Activated CD4-positive, CD25-positive, alpha-beta regulatory T cell treated with anti-CD3 and anti-CD28 coated beads, Interleukin-2, amount 50 U/mL, for 24 hours (primary cell): ENCODE measurements around the gene TRDMT1.

Source experiments
- ATAC-seq, 2 donors: fragments of 150-1000 bp; cut with Tn5 transposase; one replicate each; pipeline ENCODE4 v1.10.0; 2021; ENCODE audit warnings: mild to moderate bottlenecking in 1 of 2, moderate library complexity in 1 of 2

TRDMT1 gene

GRCh38 chr10:17209302-17209701 lies 7.8 kb upstream of the TRDMT1 start:
- no peak for ATAC-seq

GRCh38 chr10:17208476-17208875 lies 7.0 kb upstream of the TRDMT1 start:
- no peak for ATAC-seq

- peak; percentile 87 to 88 for ATAC-seq
Measured at GRCh38 chr10:17206210-17206709, 4.8 kb upstream of the TRDMT1 start.

- no peak for ATAC-seq
Measured at GRCh38 chr10:17203416-17203815, 1.9 kb upstream of the TRDMT1 start.

- no peak for ATAC-seq
Measured at GRCh38 chr10:17202999-17203398, 1.5 kb upstream of the TRDMT1 start.

GRCh38 chr10:17202506-17202905 lies 1.0 kb upstream of the TRDMT1 start:
- no peak for ATAC-seq

- no peak for ATAC-seq
Measured at GRCh38 chr10:17201794-17202116, 283 bp upstream of the TRDMT1 start.

- no peak for ATAC-seq
Measured at GRCh38 chr10:17200001-17200911, 1.2 kb downstream of the TRDMT1 start.

GRCh38 chr10:17199351-17199804 lies 2.1 kb downstream of the TRDMT1 start:
- ATAC-seq = no peak

- ATAC-seq = no peak
Measured at GRCh38 chr10:17196573-17196972, 4.9 kb downstream of the TRDMT1 start.

- ATAC-seq = no peak
Measured at GRCh38 chr10:17196045-17196444, 5.4 kb downstream of the TRDMT1 start.

GRCh38 chr10:17195083-17195482 lies 6.4 kb downstream of the TRDMT1 start:
- ATAC-seq = no peak

- no peak for ATAC-seq
Measured at GRCh38 chr10:17190602-17191001, 10.9 kb downstream of the TRDMT1 start.

- ATAC-seq = no peak
Measured at GRCh38 chr10:17188644-17189172, 12.8 kb downstream of the TRDMT1 start.

- ATAC-seq = no peak
Measured at GRCh38 chr10:17185873-17186272, 15.6 kb downstream of the TRDMT1 start.

GRCh38 chr10:17183110-17183509 lies 18.4 kb downstream of the TRDMT1 start:
- ATAC-seq = no peak

- no peak for ATAC-seq
Measured at GRCh38 chr10:17181751-17182150, 19.7 kb downstream of the TRDMT1 start.

GRCh38 chr10:17181110-17181509 lies 20.4 kb downstream of the TRDMT1 start:
- no peak for ATAC-seq

- no peak for ATAC-seq
Measured at GRCh38 chr10:17179002-17179401, 22.5 kb downstream of the TRDMT1 start.

- ATAC-seq = no peak
Measured at GRCh38 chr10:17178006-17178405, 23.5 kb downstream of the TRDMT1 start.

GRCh38 chr10:17177014-17177413 lies 24.5 kb downstream of the TRDMT1 start:
- no peak for ATAC-seq

GRCh38 chr10:17176091-17176490 lies 25.4 kb downstream of the TRDMT1 start:
- ATAC-seq = no peak

GRCh38 chr10:17175551-17175950 lies 25.9 kb downstream of the TRDMT1 start:
- no peak for ATAC-seq

- ATAC-seq = no peak
Measured at GRCh38 chr10:17174626-17175025, 26.8 kb downstream of the TRDMT1 start.
